ENCODE measurements around the gene G2E3. TPM values are rescaled to one million over a fixed set of nuclear protein-coding genes. Genes with fewer than 3 reads are reported as not detected.
A peak's percentile ranks its signal among the peaks of the same experiment; 100 is the strongest.

Gene G2E3
- total and polyA plus RNA-seq, 2 of the 13 experiments (the other 11 are each of a cell fraction or from before 2014, with no cell fraction given) = 22.8 to 63.0 TPM

DNA sequence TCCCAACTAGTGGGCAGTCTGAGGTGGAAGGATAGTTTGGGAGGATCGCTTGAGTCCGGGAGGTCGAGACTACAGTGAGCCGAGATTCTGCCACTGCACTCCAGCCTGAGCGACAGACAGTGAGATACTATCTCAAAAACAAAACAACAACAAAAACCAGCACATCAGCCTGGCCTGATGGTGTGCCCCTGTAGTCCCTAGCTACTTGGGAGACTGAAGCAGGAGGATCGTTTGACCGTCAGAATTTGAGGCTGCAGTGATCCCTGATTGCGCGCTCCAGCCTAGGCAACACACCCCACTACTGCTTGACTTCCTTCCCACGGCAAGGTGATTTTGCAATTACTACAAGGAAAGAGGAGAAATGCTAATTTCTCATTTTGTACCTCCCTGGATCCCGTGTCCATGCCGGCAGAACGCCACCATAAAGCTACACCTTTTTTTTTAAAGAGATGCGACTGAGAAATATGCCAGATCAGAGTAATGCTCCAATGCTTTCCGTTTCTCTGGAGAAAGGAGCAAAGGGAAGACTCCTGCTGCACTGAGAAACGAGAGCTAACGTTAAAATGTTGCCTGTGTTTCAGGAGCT is 62.5 kb downstream of the G2E3 start (continued):
- TF ChIP-seq ZNF589 (CRISPR knock-in tag; conservative IDR thresholded peaks at IDR 0.05) (no peak), ELF3 (CRISPR knock-in tag; IDR thresholded peaks at IDR 0.05) (no peak), ZFP82 (CRISPR knock-in tag; IDR thresholded peaks at IDR 0.05; ENCODE audit: borderline replicate concordance) (peak; percentile 87), ZNF124 (CRISPR knock-in tag; IDR thresholded peaks at IDR 0.05) (peak; percentile 13; the same call in 1 of the 2 replicates), GABPA (IDR thresholded peaks at IDR 0.05; ENCODE audit: low read depth, low read length) (0 out of 2 replicates have a peak, but pooled peaks have one; percentile 8), GABPA (CRISPR knock-in tag; IDR thresholded peaks at IDR 0.05; ENCODE audit: low read depth) (no peak), SP2 (CRISPR knock-in tag; IDR thresholded peaks at IDR 0.05) (0 out of 2 replicates have a peak, but pooled peaks have one; percentile 41), KAT8 (CRISPR knock-in tag; IDR thresholded peaks at IDR 0.05) (no peak), RBM22 (optimal IDR thresholded peaks at IDR 0.05; ENCODE audit: low read length) (peak; percentile 96), ZNF382 (CRISPR knock-in tag; IDR thresholded peaks at IDR 0.05; ENCODE audit: borderline replicate concordance) (no peak), ZSCAN20 (CRISPR knock-in tag; IDR thresholded peaks at IDR 0.05; ENCODE audit: borderline replicate concordance) (no peak), SRF (IDR thresholded peaks at IDR 0.05; ENCODE audit: low read depth, low read length) (no peak), MAF1 (CRISPR knock-in tag; IDR thresholded peaks at IDR 0.05; ENCODE audit: borderline replicate concordance) (no peak), FOXK1 (CRISPR knock-in tag; IDR thresholded peaks at IDR 0.05; ENCODE audit: borderline replicate concordance, low read depth) (peak; percentile 11; the same call in 1 of the 2 replicates), SMAD9 (CRISPR knock-in tag; IDR thresholded peaks at IDR 0.05) (peak; percentile 43; the same call in 1 of the 2 replicates), ZNF747 (CRISPR knock-in tag; IDR thresholded peaks at IDR 0.05; ENCODE audit: borderline replicate concordance) (no peak), KAT2B (IDR thresholded peaks at IDR 0.05; ENCODE audit: borderline replicate concordance, low read depth, low read length) (no peak), CENPT (CRISPR knock-in tag; IDR thresholded peaks at IDR 0.05; ENCODE audit: low read depth) (0 out of 2 replicates have a peak, but pooled peaks have one; percentile 14), PPARG (CRISPR knock-in tag; conservative IDR thresholded peaks at IDR 0.05) (no peak), NFIC (IDR thresholded peaks at IDR 0.05; ENCODE audit: low read length) (no peak), ELF4 (CRISPR knock-in tag; IDR thresholded peaks at IDR 0.05; ENCODE audit: borderline replicate concordance) (no peak), SMYD3 (CRISPR knock-in tag; IDR thresholded peaks at IDR 0.05) (no peak)
- TF ChIP-seq, protein P1, sequence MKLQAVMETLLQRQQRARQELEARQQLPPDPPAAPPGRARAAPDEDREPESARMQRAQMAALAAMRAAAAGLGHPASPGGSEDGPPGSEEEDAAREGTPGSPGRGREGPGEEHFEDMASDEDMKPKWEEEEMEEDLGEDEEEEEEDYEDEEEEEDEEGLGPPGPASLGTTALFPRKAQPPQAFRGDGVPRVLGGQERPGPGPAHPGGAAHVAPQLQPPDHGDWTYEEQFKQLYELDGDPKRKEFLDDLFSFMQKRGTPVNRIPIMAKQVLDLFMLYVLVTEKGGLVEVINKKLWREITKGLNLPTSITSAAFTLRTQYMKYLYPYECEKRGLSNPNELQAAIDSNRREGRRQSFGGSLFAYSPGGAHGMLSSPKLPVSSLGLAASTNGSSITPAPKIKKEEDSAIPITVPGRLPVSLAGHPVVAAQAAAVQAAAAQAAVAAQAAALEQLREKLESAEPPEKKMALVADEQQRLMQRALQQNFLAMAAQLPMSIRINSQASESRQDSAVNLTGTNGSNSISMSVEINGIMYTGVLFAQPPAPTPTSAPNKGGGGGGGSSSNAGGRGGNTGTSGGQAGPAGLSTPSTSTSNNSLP (IDR thresholded peaks at IDR 0.05; ENCODE audit: low read depth, low read length) = no peak; the same call in 1 of the 2 replicates
- TF ChIP-seq, protein P2, sequence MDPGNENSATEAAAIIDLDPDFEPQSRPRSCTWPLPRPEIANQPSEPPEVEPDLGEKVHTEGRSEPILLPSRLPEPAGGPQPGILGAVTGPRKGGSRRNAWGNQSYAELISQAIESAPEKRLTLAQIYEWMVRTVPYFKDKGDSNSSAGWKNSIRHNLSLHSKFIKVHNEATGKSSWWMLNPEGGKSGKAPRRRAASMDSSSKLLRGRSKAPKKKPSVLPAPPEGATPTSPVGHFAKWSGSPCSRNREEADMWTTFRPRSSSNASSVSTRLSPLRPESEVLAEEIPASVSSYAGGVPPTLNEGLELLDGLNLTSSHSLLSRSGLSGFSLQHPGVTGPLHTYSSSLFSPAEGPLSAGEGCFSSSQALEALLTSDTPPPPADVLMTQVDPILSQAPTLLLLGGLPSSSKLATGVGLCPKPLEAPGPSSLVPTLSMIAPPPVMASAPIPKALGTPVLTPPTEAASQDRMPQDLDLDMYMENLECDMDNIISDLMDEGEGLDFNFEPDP (CRISPR knock-in tag; conservative IDR thresholded peaks at IDR 0.05) = peak; percentile 78; the same call in 1 of the 2 replicates
- TF ChIP-seq, protein P3, sequence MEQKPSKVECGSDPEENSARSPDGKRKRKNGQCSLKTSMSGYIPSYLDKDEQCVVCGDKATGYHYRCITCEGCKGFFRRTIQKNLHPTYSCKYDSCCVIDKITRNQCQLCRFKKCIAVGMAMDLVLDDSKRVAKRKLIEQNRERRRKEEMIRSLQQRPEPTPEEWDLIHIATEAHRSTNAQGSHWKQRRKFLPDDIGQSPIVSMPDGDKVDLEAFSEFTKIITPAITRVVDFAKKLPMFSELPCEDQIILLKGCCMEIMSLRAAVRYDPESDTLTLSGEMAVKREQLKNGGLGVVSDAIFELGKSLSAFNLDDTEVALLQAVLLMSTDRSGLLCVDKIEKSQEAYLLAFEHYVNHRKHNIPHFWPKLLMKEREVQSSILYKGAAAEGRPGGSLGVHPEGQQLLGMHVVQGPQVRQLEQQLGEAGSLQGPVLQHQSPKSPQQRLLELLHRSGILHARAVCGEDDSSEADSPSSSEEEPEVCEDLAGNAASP (CRISPR knock-in tag; IDR thresholded peaks at IDR 0.05; ENCODE audit: borderline replicate concordance) = peak; percentile 14; the same call in 1 of the 2 replicates
- TF ChIP-seq, protein P4, sequence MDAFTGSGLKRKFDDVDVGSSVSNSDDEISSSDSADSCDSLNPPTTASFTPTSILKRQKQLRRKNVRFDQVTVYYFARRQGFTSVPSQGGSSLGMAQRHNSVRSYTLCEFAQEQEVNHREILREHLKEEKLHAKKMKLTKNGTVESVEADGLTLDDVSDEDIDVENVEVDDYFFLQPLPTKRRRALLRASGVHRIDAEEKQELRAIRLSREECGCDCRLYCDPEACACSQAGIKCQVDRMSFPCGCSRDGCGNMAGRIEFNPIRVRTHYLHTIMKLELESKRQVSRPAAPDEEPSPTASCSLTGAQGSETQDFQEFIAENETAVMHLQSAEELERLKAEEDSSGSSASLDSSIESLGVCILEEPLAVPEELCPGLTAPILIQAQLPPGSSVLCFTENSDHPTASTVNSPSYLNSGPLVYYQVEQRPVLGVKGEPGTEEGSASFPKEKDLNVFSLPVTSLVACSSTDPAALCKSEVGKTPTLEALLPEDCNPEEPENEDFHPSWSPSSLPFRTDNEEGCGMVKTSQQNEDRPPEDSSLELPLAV (CRISPR knock-in tag; conservative IDR thresholded peaks at IDR 0.05; ENCODE audit: low read depth) = no peak
